ENCODE measurements around the gene ANTXR1.

- TF ChIP-seq POLR2A (IDR thresholded peaks at IDR 0.05; ENCODE audit: borderline replicate concordance, extremely low read depth, insufficient read depth, insufficient read length) (no peak), ZBTB33 (IDR thresholded peaks at IDR 0.05; ENCODE audit: extremely low read depth, insufficient replicate concordance, low read length) (no peak), CTCF (IDR thresholded peaks at IDR 0.05 in 2 of 3, conservative IDR thresholded peaks at IDR 0.05 in 1 of 3; ENCODE audit: borderline replicate concordance in 1 of 3, insufficient read depth in 1 of 3, low read depth in 2 of 3, low read length in 2 of 3) (no peak), RAD21 (IDR thresholded peaks at IDR 0.05; ENCODE audit: low read depth) (no peak), MAX (IDR thresholded peaks at IDR 0.05) (no peak), SRF (IDR thresholded peaks at IDR 0.05; ENCODE audit: low read depth) (no peak)
Observed at GRCh38 chr2:69087912-69088240, 74.9 kb downstream of the ANTXR1 start.

Measured in HCT116 (cell line).